GM19023 (cell line): ENCODE measurements around the gene RMND5B.
"Not testable (repeated sequence)": the region's sequence is repeated elsewhere in the genome, so short reads cannot be mapped to it uniquely, and the experiment has no call there.

Experiments
- ATAC-seq: cut with Tn5 transposase; IDR thresholded peaks from one replicate; pipeline ENCODE4 v1.9.1; 2021; ENCODE audit warnings: mild to moderate bottlenecking, moderate library complexity; ENCODE audit not compliant: unreplicated experiment

RMND5B gene

GRCh38 chr5:178113841-178114324 lies 16.9 kb upstream of the RMND5B start:
- ATAC-seq: no peak

- ATAC-seq: no peak
These were observed 16.3 kb upstream of the RMND5B start for GRCh38 chr5:178114325-178115135.

DNA sequence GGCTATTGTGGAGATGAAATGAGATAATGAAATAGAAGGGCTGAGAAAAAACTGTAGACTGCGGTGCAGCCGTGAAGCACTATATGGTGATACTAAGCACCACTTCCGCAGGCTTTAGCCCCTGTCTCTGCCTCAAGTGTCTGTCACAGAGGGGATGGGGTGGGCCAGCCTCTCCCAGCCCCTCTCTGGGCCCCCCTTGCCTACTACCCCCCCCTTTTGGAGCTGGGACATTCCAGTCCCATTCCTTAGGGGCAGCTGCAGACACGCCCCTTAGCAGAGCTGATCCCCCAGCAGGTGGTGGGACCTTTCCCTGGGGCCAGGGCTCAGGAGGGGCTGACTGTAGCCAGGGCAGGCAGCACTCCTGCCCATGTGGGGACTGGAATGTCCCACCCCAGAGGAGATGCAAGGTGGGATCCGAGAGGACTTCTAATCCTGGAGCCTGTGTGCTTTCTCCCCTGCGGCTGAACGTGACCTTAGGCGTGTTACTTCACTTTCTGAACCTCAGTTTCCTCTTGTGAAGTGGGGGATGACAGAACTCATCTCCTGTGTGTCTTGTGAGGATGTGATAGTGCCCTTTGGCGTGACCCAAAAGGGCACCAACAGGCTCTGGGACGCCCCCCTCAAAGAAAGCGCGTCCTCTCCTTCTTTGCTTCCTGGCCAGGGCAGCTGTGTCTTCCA lies 15.5 kb upstream of the RMND5B start:
- ATAC-seq: no peak

GRCh38 chr5:178115814-178116142 lies 15.0 kb upstream of the RMND5B start:
- ATAC-seq: no peak

GRCh38 chr5:178116143-178116885 lies 14.5 kb upstream of the RMND5B start:
- ATAC-seq: peak; percentile 29

DNA sequence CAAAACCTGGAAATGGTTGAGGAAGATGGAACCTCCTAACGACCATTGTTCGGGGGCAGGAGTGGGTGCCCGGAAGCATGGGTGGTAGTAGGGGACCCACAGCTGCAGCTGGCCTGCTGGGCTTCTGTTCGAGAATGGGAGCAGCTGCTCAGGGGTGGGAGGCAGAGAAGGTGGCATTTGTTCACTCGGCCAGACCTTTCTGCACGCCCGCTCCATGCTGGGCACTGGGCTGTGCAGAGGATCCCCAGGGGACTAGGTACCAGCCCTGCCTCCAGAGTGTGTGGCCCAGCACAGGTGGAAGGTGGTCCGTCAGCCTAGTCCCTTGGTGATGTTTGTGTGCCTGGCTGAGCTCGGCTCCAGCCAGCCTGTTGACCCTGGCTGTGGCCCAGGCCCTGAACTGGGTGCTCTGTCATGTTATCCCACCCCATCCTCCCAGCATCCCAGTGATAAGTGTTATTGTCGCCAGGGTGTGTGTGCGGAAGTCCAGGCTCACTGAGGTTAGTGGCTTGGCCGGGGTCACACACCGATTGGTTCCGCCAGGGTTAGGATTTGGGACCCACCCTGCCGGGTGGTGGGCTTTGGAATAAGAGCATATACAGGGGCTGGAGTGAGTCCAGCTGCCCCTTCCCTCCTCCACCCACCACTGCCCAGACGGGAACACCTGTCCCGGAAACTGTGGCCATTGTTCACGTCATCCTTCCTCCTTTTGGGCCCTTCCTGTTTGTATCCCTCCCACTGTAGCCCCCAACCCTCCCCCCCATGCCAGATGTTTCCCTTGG lies 12.7 kb upstream of the RMND5B start:
- no peak for ATAC-seq

GRCh38 chr5:178119915-178120606 lies 10.8 kb upstream of the RMND5B start:
- ATAC-seq: no peak

GRCh38 chr5:178120607-178121357 lies 10.0 kb upstream of the RMND5B start:
- ATAC-seq: peak; percentile 81

DNA sequence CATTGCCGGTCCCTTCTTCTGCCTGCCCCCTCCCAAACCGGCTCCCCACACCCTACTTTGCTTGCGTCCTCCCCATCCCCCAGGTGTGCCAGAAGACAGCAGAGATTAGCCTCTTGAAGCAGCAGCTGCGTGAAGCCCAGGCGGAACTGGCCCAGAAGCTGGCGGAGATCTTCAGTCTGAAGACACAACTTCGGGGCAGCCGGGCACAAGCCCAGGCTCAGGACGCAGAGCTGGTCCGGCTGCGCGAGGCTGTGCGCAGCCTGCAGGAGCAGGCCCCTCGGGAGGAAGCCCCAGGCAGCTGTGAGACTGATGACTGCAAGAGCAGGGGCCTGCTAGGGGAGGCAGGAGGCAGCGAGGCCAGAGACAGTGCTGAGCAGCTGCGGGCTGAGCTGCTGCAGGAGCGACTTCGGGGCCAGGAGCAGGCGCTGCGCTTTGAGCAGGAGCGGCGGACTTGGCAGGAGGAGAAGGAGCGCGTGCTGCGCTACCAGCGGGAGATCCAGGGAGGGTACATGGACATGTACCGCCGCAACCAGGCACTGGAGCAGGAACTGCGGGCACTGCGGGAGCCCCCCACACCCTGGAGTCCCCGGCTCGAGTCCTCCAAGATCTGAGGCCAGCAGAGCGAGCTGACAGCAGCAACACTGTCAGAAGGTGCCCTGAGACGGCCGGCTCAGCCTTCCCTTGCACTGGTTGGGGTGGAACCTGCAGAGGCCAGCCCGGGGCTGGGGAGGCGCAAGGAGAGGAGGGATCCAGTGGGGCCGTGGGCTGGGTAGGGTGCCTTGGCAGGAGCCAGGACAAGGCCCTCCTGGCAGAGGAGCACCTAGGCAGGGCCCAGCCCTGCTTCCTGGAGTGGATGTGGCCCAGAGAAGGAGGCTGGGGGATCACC lies 9.2 kb upstream of the RMND5B start:
- ATAC-seq: no peak

GRCh38 chr5:178122346-178122745 lies 8.5 kb upstream of the RMND5B start:
- ATAC-seq: no peak

- no peak for ATAC-seq
These were observed 7.5 kb upstream of the RMND5B start for GRCh38 chr5:178123094-178123965.

DNA sequence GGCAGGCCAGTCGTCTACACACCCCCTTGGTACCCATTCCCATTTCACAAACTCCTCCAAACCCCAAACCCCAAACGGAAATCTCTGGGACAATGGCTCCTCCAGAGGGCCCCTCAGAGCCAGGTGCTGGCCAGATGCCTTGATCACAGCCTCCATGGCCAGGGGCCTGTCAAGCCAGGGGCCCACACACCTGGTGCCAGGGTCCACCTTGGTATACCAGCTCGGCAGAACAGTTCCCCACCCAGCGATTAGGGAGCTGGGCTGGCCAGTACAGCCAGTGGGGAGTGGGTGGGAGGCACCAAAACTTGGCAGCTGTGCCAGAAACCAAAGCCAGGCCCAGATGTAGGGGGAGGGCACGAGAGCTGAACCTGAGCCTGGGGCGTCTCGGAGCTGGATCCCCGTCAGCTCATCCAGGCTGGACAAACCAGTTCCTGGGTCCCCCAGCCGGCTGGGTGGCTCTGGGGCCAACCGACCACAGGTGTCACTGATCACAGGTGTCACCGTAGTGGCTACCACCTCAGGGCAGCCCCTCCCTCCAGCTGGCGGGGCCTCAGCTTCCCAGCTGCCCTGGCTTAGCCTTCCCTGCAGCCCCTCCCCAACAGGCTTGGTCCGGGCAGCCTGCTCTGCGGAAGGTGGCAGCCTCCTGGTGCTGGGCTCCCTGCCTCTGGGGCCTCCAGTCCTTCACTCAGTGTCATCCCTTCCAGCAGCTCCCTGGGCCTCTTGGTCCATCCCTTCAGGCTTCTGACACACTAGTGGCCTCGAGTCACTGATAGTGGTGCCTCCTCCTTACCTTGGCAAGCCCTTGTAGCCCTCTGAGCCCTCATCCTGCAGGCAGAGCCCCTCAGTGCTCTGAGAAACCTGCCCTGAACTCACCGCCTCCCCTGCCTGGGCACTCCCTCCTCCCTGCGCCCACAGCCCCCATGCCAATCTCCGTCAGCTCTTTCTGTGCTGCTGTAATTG lies 6.6 kb upstream of the RMND5B start:
- no peak for ATAC-seq

GRCh38 chr5:178125253-178125906 lies 5.4 kb upstream of the RMND5B start:
- ATAC-seq: no peak

GRCh38 chr5:178126556-178126955 lies 4.3 kb upstream of the RMND5B start:
- ATAC-seq: no peak

- ATAC-seq: not testable (repeated sequence)
These were observed 3.4 kb upstream of the RMND5B start for GRCh38 chr5:178127300-178128009.
